GM21529 (cell line): ENCODE data around the gene EMC6.
A peak's percentile ranks its signal among the peaks of the same experiment; 100 is the strongest.
"Not testable (repeated sequence)": the region's sequence is repeated elsewhere in the genome, so short reads cannot be mapped to it uniquely, and the experiment has no call there.

Experiments
- ATAC-seq: cut with Tn5 transposase; IDR thresholded peaks from one replicate; pipeline ENCODE4 v1.9.1; 2021; ENCODE audit not compliant: unreplicated experiment

Gene EMC6

GRCh38 chr17:3704931-3705717, 36.5 kb downstream of the EMC6 start:
- no peak for ATAC-seq

- not testable (repeated sequence) for ATAC-seq
Observed at GRCh38 chr17:3705718-3705984, 37.0 kb downstream of the EMC6 start.

- no peak for ATAC-seq
Observed at GRCh38 chr17:3708366-3708765, 39.8 kb downstream of the EMC6 start.

GRCh38 chr17:3710951-3711383, 42.4 kb downstream of the EMC6 start:
- peak; percentile 94 for ATAC-seq

- ATAC-seq, result no peak
Observed at GRCh38 chr17:3712811-3713463, 44.3 kb downstream of the EMC6 start.

GRCh38 chr17:3715296-3715695, 46.7 kb downstream of the EMC6 start:
- ATAC-seq, result no peak

GRCh38 chr17:3718201-3718600, 49.6 kb downstream of the EMC6 start:
- no peak for ATAC-seq

GRCh38 chr17:3719265-3719664, 50.7 kb downstream of the EMC6 start:
- ATAC-seq, result no peak
